Measurements from ENCODE around the gene FAM193B.

The FAM193B gene

GRCh38 chr5:177512736-177513380, 41.5 kb downstream of the FAM193B start:
- ChIA-PET POLR2A (interaction anchor here (0.5 kb wide), 1 partner anchor 16 kb away, joined by 4 read pairs; the partner anchor contains the start of gene PDLIM7), CTCF (interaction anchor here (1.7 kb wide), 1 partner anchor 12 kb away, joined by 8 read pairs; no protein-coding TSS in a partner anchor)
- DNase-seq (ENCODE audit: extremely low spot score): no peak
- TF ChIP-seq, protein P1, sequence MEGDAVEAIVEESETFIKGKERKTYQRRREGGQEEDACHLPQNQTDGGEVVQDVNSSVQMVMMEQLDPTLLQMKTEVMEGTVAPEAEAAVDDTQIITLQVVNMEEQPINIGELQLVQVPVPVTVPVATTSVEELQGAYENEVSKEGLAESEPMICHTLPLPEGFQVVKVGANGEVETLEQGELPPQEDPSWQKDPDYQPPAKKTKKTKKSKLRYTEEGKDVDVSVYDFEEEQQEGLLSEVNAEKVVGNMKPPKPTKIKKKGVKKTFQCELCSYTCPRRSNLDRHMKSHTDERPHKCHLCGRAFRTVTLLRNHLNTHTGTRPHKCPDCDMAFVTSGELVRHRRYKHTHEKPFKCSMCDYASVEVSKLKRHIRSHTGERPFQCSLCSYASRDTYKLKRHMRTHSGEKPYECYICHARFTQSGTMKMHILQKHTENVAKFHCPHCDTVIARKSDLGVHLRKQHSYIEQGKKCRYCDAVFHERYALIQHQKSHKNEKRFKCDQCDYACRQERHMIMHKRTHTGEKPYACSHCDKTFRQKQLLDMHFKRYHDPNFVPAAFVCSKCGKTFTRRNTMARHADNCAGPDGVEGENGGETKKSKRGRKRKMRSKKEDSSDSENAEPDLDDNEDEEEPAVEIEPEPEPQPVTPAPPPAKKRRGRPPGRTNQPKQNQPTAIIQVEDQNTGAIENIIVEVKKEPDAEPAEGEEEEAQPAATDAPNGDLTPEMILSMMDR (IDR thresholded peaks at IDR 0.05; ENCODE audit: control extremely low read depth, extremely low read depth, low read depth, missing control alignments): no peak

GRCh38 chr5:177511796-177512675, 42.3 kb downstream of the FAM193B start:
- no peak for DNase-seq (ENCODE audit: extremely low spot score)
- CTCF ChIA-PET: interaction anchor here (1.5 to 12.3 kb wide), 5 partner anchors 9 to 108 kb away, joined by 3 to 115 read pairs (median 27); partner anchors contain the start of gene PDLIM7
- POLR2A ChIA-PET: interaction anchor here (0.5 kb wide), 1 partner anchor 15 kb away, joined by 4 read pairs; the partner anchor contains the start of gene PDLIM7
- TF ChIP-seq, protein P1 (IDR thresholded peaks at IDR 0.05; ENCODE audit: control extremely low read depth, extremely low read depth, low read depth, missing control alignments): no peak

DNA sequence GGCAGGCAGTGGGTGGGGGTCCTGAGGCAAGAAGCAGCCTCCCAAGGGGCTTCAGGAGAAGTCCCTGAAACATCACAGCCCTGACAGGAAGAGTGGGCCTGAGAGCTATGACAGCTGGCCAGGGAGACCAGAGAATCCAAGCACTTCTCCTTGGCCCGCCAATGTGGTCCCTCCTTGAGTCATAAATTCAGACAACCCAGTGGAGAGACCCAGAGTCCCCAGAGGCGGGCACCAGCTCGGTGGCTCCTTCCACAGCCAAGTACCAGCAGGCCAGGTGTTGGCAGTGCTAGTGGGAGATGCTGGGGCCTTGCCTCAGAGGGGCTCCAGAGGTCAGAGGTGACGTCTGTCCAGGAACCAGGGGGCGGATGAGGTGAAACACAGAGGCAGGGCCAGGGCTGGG, 43.2 kb downstream of the FAM193B start:
- TF ChIP-seq, protein P1 (IDR thresholded peaks at IDR 0.05; ENCODE audit: control extremely low read depth, extremely low read depth, low read depth, missing control alignments): no peak
- no peak for DNase-seq (ENCODE audit: extremely low spot score)
- CTCF ChIA-PET: interaction anchor here (1.5 to 12.3 kb wide), 5 partner anchors 10 to 107 kb away, joined by 3 to 115 read pairs (median 27); partner anchors contain the start of gene PDLIM7
- POLR2A ChIA-PET: no interaction called here

DNA sequence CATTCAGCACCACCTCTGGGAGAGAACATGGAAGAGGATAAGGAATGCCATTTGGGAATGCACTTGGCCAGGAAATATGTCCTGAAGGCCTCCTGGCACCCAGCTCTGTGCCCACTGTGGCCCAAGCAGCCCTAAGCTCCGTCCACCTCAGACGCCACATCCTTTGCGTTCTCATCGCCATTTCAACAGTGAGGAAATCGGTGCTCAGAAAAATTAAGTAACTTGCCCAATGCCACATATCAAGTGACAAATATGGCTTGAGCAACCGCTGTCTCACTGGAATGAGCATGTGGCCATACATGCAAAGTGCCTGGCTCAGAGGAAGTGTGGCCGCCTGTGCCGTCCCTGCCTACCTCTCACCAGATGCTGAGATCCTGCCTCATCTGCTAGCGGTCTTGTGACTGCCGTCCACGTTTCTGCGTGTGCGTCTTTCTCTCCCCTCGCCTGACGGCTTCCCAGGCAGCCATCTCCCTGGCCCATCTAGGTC, 43.8 kb downstream of the FAM193B start:
- ChIA-PET POLR2A (interaction anchor here (1.0 to 3.1 kb wide), 2 partner anchors 14 to 84 kb away, joined by 4 to 17 read pairs; partner anchors contain the start of genes GRK6 and PDLIM7), CTCF (interaction anchor here (1.0 to 12.3 kb wide), 7 partner anchors 11 to 107 kb away, joined by 3 to 115 read pairs (median 5); partner anchors contain the start of gene PDLIM7)
- DNase-seq (ENCODE audit: extremely low spot score): no peak
- TF ChIP-seq, protein P1 (IDR thresholded peaks at IDR 0.05; ENCODE audit: control extremely low read depth, extremely low read depth, low read depth, missing control alignments): no peak

DNA sequence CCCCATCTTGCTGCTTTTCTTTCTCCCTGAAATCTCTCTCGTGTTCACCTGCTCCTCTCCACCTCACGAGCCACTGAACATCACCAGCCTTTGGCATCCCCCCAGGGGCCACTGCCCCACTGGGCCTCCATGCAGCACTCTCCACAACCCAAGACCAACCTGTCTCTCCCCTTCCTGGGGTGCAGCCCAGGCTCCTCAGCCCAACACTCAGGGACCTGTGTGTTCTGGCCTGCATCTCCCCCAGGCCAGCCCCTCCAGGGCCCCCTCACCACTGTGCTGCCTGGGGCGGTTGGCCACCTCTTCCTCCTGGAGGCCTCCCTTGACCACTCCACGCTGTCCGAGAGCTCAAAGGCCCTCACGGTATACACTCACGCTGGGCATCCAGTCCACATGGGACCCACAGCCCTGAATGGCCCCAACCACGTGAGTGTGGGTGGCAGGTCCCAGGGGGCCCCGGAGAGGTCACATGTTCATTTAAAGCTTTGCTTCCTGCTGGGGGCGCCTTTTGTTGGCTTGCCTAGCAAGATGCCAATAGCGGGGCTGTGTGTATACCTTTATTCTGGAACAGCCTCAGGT, 44.3 kb downstream of the FAM193B start:
- TF ChIP-seq, protein P1 (IDR thresholded peaks at IDR 0.05; ENCODE audit: control extremely low read depth, extremely low read depth, low read depth, missing control alignments): no peak
- peak; percentile 75 for DNase-seq (ENCODE audit: extremely low spot score)
- CTCF ChIA-PET: interaction anchor here (1.0 to 12.3 kb wide), 8 partner anchors 11 to 194 kb away, joined by 3 to 115 read pairs (median 4); partner anchors contain the start of gene PDLIM7
- POLR2A ChIA-PET: interaction anchor here (0.6 to 3.1 kb wide), 7 partner anchors 13 to 1008 kb away, joined by 3 to 17 read pairs (median 3); partner anchors contain the start of genes GRK6 and PDLIM7
